SK-N-MC (cell line): ENCODE results near the gene GSAP.

Experiments
- DNase-seq: peaks from one replicate; pipeline ENCODE4 v3.0.0-alpha.2; 2011; ENCODE audit warnings: low read depth, low spot score
- H3K27ac ChIP-seq: fragments of 200-600 bp; sonication (generic); 2 replicates; pipeline ENCODE4 v1.5.1; 2016; ENCODE audit warnings: mixed run types
- H3K36me3 ChIP-seq: fragments of 200-600 bp; sonication (generic); 2 replicates; pipeline ENCODE4 v1.6.1; 2017; ENCODE audit warnings: antibody characterized with exemption, low read length, mixed read lengths; ENCODE audit not compliant: insufficient read depth
- H3K4me3 ChIP-seq: fragments of 200-600 bp; sonication (generic); 2 replicates; pipeline ENCODE4 v1.5.1; 2016
- H3K9ac ChIP-seq: fragments of 200-600 bp; sonication (generic); 2 replicates; pipeline ENCODE4 v1.8.0; 2017; ENCODE audit warnings: mixed run types, mixed read lengths; ENCODE audit not compliant: insufficient read length
- H3K9me3 ChIP-seq: fragments of 200-600 bp; sonication (generic); 2 replicates; pipeline ENCODE4 v1.6.1; 2017; ENCODE audit warnings: low read depth, mild to moderate bottlenecking, antibody characterized with exemption, low read length, moderate library complexity, mixed read lengths
- EZH2 ChIP-seq: fragments of 200-600 bp; sonication (generic); IDR thresholded peaks from one replicate; pipeline ENCODE4 v1.6.1; 2017; ENCODE audit warnings: antibody characterized with exemption
- FOXP2 ChIP-seq: optimal IDR thresholded peaks from 2 replicates; pipeline ENCODE3; 2011; ENCODE audit warnings: mild to moderate bottlenecking, moderate library complexity; ENCODE audit not compliant: insufficient read depth; ENCODE audit errors: extremely low read length, control extremely low read depth
- POLR2AphosphoS5 ChIP-seq: IDR thresholded peaks from 2 replicates; pipeline ENCODE4 v1.6.1; 2012; ENCODE audit warnings: mild to moderate bottlenecking, low read depth, low read length, borderline replicate concordance

Gene GSAP

DNA sequence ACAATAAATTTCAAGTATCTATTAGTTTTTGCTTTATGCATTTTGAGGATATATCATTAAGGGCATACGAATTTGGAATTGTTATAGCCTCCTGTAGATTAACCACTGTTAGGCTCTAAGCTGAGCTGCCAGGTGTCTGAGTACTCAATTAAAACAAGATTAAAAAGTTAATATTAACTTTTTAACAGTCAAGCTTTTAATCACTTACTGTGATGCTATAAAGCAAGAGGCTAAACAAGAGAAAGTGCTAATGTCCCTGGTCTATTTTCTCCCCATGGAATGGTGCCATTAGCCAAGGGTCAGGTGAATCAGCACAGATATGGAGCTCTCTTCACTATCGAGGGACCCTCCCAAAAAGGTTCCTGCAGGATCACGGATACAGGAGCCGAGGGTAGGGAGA is 9.7 kb downstream of the GSAP start:
- H3K9ac ChIP-seq: no peak overlapping the region
- no peak overlapping the region for H3K27ac ChIP-seq
- TF ChIP-seq POLR2AphosphoS5 (no peak), EZH2 (no peak), FOXP2 (no peak)
- H3K36me3 ChIP-seq: no peaks in the 10 kb centered on the region
- no peaks in the 10 kb centered on the region for H3K9me3 ChIP-seq
- no peak overlapping the region for H3K4me3 ChIP-seq
- DNase-seq: no peak

DNA sequence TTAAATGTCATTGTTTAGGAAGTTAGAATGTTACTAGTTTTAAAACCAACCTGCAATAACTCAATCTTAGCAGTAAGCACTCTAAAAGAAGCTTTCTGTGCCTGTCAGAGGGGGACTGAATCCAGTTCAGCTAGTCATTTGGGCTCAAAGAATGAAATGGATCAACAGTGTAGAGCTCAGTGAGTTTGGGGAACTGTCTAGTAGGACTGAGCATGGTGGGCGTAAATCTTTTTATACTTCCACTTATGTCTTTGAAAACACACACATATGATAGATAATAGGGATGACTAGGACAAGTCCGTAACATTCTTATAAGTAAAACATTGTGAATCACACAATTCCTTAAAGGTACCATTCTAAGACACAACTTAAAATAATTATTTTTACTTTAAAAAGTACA is 11.5 kb downstream of the GSAP start:
- Histone ChIP-seq H3K27ac (no peak overlapping the region), H3K9ac (no peak overlapping the region)

DNA sequence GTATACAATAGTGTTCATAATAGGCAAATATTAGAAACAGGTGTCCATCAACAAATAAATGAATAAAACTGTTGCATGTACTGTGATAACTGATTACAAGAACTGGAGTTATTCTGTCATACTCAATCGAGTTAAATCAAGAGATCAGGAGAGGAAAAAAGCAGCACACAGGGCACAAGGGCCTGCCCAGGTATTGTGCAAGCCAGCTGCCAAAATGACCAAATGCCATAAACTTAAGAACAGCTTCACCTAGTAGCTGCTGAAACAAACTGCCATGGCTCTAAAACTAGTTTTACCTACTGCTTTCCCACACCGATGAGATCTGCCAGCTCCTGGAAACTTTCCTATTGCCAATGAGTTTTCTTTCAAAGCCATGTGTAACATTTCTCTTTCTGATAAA is 12.2 kb downstream of the GSAP start:
- no peak for DNase-seq
- Histone ChIP-seq H3K9ac (no peak overlapping the region), H3K9me3 (no peaks in the 10 kb centered on the region), H3K36me3 (no peaks in the 10 kb centered on the region), H3K27ac (no peak overlapping the region), H3K4me3 (no peak overlapping the region)
- no peak for TF ChIP-seq EZH2
- TF ChIP-seq POLR2AphosphoS5: no peak
- no peak for TF ChIP-seq FOXP2

More for the DNA sequence above, 11.5 kb downstream of the GSAP start:
- DNase-seq: no peak
- Histone ChIP-seq H3K9me3 (no peaks in the 10 kb centered on the region), H3K4me3 (no peak overlapping the region), H3K36me3 (no peaks in the 10 kb centered on the region)
- no peak for TF ChIP-seq EZH2
- TF ChIP-seq FOXP2: no peak
- TF ChIP-seq POLR2AphosphoS5: no peak

DNA sequence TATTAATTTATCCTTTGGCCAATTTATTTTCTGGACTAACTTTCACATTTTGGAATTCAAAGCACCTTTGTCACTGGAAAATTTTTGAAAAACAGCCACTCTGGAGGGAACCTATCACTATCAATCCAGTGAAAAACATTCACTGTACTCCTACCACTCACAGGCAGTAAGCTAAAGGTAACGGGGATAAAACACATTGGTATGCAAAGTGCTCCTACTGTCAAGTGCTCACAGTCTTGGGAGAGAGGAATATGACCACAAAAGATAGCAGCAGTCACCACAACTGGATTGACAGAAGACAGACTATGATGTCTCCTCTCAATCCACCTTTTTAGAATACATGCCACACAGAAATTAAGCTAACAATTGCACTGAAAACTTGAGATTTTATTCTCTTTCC is 13.3 kb downstream of the GSAP start:
- H3K9ac ChIP-seq: no peak overlapping the region
- no peak overlapping the region for H3K4me3 ChIP-seq
- H3K27ac ChIP-seq: no peak overlapping the region
- H3K36me3 ChIP-seq: no peaks in the 10 kb centered on the region
- no peak for DNase-seq
- no peak for TF ChIP-seq POLR2AphosphoS5
- no peak for TF ChIP-seq FOXP2
- TF ChIP-seq EZH2: no peak
- no peaks in the 10 kb centered on the region for H3K9me3 ChIP-seq

DNA sequence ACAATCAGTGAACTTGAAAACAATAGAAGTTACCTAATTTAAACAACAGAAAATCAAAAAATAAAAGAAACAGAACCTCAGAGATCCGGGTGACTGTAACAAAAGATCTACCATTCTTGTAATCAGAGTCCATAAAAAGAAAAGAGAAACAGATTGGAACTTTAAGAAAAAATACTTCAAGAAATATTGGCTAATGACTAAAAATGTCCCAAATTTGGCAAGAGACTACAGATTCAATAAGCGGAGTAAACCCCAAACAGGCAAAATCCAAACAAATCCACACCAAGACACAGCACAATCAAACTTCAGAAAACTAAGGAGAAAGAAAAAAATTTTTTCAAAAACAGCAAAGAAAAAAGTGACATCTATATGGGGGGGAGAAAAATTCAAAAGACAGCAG is 15.1 kb downstream of the GSAP start:
- H3K9ac ChIP-seq: no peak overlapping the region
- DNase-seq: no peak
- no peaks in the 10 kb centered on the region for H3K9me3 ChIP-seq
- H3K4me3 ChIP-seq: no peak overlapping the region
- no peak overlapping the region for H3K27ac ChIP-seq
- TF ChIP-seq POLR2AphosphoS5 (no peak), EZH2 (no peak), FOXP2 (no peak)
- H3K36me3 ChIP-seq: no peaks in the 10 kb centered on the region

DNA sequence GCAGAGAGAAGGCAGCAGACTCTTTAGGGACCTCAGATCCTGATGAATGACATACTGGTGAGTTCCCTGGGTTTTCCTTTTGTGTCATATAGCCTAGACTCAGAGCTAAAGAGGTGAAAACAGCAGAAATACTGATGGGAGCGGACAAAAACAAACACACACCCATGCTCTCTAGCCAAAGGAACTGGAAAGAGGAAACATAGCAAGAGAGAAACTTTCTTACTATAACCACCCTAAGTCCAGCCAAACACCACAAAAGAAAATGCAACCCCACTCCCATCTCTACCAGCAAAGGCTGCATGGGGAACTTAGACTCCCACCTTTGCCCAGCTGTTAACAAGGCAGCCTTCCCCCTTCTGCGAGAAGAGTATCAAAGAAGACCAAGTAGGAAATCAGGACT is 16.3 kb downstream of the GSAP start:
- Histone ChIP-seq H3K4me3 (no peak overlapping the region), H3K9ac (no peak overlapping the region), H3K36me3 (no peaks in the 10 kb centered on the region), H3K9me3 (no peaks in the 10 kb centered on the region), H3K27ac (no peak overlapping the region)
- no peak for DNase-seq
- TF ChIP-seq EZH2 (no peak), FOXP2 (no peak), POLR2AphosphoS5 (no peak)

DNA sequence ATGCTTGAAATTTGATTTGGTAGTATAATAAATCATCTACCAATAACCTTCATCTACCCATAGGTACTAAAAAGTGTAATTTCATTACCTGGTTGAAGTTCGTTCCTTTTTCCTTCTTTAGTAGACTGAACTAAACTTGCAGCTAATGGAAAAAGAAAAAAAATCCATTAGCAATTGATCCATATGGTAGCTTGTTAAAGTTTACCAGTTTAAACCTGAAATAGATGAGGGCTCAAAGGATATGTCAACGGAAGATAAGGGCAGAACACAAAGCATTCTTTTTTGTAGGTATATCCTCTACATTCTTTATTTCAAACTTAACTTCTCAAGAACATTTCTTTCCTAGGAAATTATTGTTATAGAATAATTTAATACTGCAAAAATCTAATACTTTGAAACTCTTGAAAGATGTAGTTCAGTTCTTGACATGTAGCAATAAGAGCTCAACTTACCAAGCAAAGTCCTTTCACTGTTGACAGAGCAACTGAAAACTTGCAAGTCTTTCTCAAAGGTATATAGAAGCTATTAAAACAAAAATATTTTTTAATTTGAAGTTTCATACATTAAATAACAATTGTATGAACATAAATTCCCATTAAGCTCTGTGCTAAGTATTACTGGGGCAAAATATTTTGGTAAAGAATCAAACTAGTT is 19.1 kb downstream of the GSAP start:
- H3K4me3 ChIP-seq: no peak overlapping the region
- no peak for TF ChIP-seq EZH2
- no peak for TF ChIP-seq FOXP2
- TF ChIP-seq POLR2AphosphoS5: no peak
- H3K27ac ChIP-seq: no peak overlapping the region

DNA sequence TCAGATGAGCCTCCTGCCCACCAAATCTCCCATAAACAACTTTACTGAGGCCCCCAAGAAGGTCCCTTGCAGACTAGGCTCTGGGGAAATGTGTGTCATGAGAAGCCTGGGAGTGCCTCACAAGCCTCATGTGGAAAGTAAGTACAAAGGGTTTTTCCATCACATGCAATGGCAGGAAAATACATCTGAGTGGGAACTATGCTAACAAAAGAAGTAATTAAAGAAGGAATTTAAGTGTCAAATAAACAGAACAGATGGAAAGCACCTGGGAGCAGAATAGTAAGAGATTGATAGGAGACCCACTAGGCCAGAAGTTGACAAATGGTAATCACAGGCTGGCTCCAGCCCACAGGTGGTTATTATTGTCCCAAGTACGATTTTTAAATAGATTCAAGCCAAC is 20.5 kb downstream of the GSAP start:
- TF ChIP-seq EZH2: no peak
- no peak for TF ChIP-seq FOXP2
- TF ChIP-seq POLR2AphosphoS5: no peak
- no peak for DNase-seq
- H3K4me3 ChIP-seq: no peak overlapping the region
- no peak overlapping the region for H3K27ac ChIP-seq
- H3K36me3 ChIP-seq: no peaks in the 10 kb centered on the region
- H3K9ac ChIP-seq: no peak overlapping the region
- no peaks in the 10 kb centered on the region for H3K9me3 ChIP-seq

More for the DNA sequence above, 19.1 kb downstream of the GSAP start:
- H3K9me3 ChIP-seq: no peaks in the 10 kb centered on the region
- no peak for DNase-seq
- H3K36me3 ChIP-seq: no peaks in the 10 kb centered on the region
- H3K9ac ChIP-seq: no peak overlapping the region

DNA sequence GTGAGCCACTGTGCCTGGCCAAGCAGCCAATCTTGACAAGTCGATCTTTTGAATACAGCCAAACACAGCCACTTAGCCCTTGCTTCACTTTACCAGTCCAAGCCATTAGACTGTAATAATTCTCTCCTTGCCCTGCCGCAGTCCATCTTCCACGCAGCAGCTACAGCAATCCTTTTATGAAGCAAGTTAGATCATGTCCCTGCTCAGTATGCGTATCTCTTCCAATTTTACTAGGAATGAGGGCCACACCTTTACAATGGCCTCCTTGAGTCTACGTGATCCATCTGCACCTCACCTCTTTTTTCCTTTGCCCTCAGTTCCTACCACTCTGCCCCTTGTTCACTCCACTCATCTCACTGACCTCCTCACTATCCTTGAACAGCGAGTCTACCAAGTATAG is 22.2 kb downstream of the GSAP start:
- no peak for DNase-seq
- Histone ChIP-seq H3K9me3 (no peaks in the 10 kb centered on the region), H3K9ac (no peak overlapping the region), H3K27ac (no peak overlapping the region), H3K36me3 (no peaks in the 10 kb centered on the region), H3K4me3 (no peak overlapping the region)
- TF ChIP-seq EZH2 (no peak), FOXP2 (no peak), POLR2AphosphoS5 (no peak)
